NT2/D1 (cell line): ENCODE data around the gene CDH4.

ENCODE experiments used
- DNase-seq: peaks from one replicate; pipeline ENCODE4 v3.0.0-alpha.2; 2011; ENCODE audit warnings: low read depth, low spot score
- H3K27me3 ChIP-seq: 2 replicates; pipeline ENCODE4 v1.6.0; 2011; ENCODE audit warnings: mild to moderate bottlenecking; ENCODE audit not compliant: insufficient read length, insufficient read depth
- H3K36me3 ChIP-seq: 2 replicates; pipeline ENCODE4 v1.6.1; 2011; ENCODE audit warnings: mild to moderate bottlenecking, low read length, mixed read lengths; ENCODE audit not compliant: insufficient read depth, insufficient read length
- H3K4me1 ChIP-seq: 2 replicates; pipeline ENCODE4 v1.5.1; 2011; ENCODE audit not compliant: insufficient read depth, insufficient read length
- H3K4me3 ChIP-seq: 2 replicates; pipeline ENCODE4 v1.5.1; 2011; ENCODE audit warnings: low read depth; ENCODE audit not compliant: insufficient read length
- H3K9ac ChIP-seq: 2 replicates; pipeline ENCODE4 v1.6.0; 2011; ENCODE audit warnings: low read depth; ENCODE audit not compliant: insufficient read length
- H3K9me3 ChIP-seq: 2 replicates; pipeline ENCODE4 v1.5.1; 2011; ENCODE audit warnings: mild to moderate bottlenecking, low read length; ENCODE audit not compliant: insufficient read depth
- SUZ12 ChIP-seq: IDR thresholded peaks from 2 replicates; pipeline ENCODE4 v1.6.1; 2011; ENCODE audit not compliant: insufficient read length, insufficient read depth; ENCODE audit errors: extremely low read depth
- YY1 ChIP-seq: IDR thresholded peaks from 2 replicates; pipeline ENCODE4 v1.6.1; 2011; ENCODE audit not compliant: insufficient read length, insufficient read depth
- ZNF274 ChIP-seq: IDR thresholded peaks from 2 replicates; pipeline ENCODE4 v1.6.1; 2011; ENCODE audit warnings: mild to moderate bottlenecking, low read depth, low read length

CDH4 gene

GRCh38 chr20:61285691-61286090 is 33.6 kb downstream of the CDH4 start:
- TF ChIP-seq ZNF274, result no peak
- no peak for TF ChIP-seq YY1
- TF ChIP-seq SUZ12, result no peak
- H3K36me3 ChIP-seq, result no peaks in the 10 kb centered on the region
- peaks cover 2% of the 10 kb centered on the region for H3K4me1 ChIP-seq
- H3K9ac ChIP-seq, result no peak overlapping the region
- H3K9me3 ChIP-seq, result peaks cover 8% of the 10 kb centered on the region; the same call in 1 of the 2 replicates
- DNase-seq, result no peak
- H3K4me3 ChIP-seq, result no peak overlapping the region
- peaks cover 33% of the 10 kb centered on the region for H3K27me3 ChIP-seq

- Histone ChIP-seq H3K36me3 (no peaks in the 10 kb centered on the region), H3K9ac (no peak overlapping the region), H3K4me3 (no peak overlapping the region), H3K27me3 (peaks cover 53% of the 10 kb centered on the region), H3K9me3 (peaks cover 8% of the 10 kb centered on the region; the same call in 1 of the 2 replicates), H3K4me1 (peaks cover 2% of the 10 kb centered on the region)
- DNase-seq, result no peak
- TF ChIP-seq YY1, result no peak
- TF ChIP-seq ZNF274, result no peak
- no peak for TF ChIP-seq SUZ12
Measured at GRCh38 chr20:61287583-61288275, 35.7 kb downstream of the CDH4 start.

GRCh38 chr20:61288331-61288784 is 36.3 kb downstream of the CDH4 start:
- no peak for DNase-seq
- TF ChIP-seq YY1, result no peak
- no peak for TF ChIP-seq SUZ12
- TF ChIP-seq ZNF274, result no peak

DNA sequence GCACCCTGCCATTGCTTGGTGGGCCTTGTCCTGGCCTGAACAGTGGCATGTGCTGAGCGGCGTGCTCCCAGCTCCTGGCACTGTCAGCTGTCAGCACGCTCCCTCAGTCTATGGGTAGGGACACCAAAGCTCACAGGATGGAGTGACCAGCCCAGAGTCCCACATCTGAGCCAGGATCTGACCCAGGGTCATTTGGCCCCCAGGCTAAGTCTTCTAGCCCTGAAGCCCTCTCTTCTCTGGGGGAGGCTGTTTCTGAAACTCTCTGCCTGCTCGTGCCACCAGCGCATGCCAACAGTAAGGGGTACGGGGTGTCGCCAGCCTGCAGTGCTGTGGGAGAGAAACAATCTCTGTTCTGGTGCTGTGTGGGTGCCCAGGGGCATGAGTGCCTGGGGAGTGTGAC is 37.1 kb downstream of the CDH4 start:
- peaks cover 4% of the 10 kb centered on the region for H3K4me1 ChIP-seq
- no peak overlapping the region for H3K9ac ChIP-seq
- DNase-seq, result no peak
- H3K9me3 ChIP-seq, result peaks cover 4% of the 10 kb centered on the region; the same call in 1 of the 2 replicates
- H3K27me3 ChIP-seq, result peaks cover 59% of the 10 kb centered on the region
- TF ChIP-seq SUZ12 (no peak), YY1 (no peak), ZNF274 (no peak)
- no peak overlapping the region for H3K4me3 ChIP-seq
- no peaks in the 10 kb centered on the region for H3K36me3 ChIP-seq

More at GRCh38 chr20:61288331-61288784, 36.3 kb downstream of the CDH4 start:
- H3K9me3 ChIP-seq, result peaks cover 5% of the 10 kb centered on the region; the same call in 1 of the 2 replicates
- H3K4me3 ChIP-seq, result no peak overlapping the region
- H3K9ac ChIP-seq, result no peak overlapping the region
- H3K36me3 ChIP-seq, result no peaks in the 10 kb centered on the region
- H3K4me1 ChIP-seq, result peaks cover 2% of the 10 kb centered on the region
- peaks cover 59% of the 10 kb centered on the region for H3K27me3 ChIP-seq

GRCh38 chr20:61290721-61291120 is 38.7 kb downstream of the CDH4 start:
- TF ChIP-seq ZNF274 (no peak), YY1 (no peak), SUZ12 (no peak)
- Histone ChIP-seq H3K9ac (no peak overlapping the region), H3K4me3 (no peak overlapping the region), H3K9me3 (peaks cover 4% of the 10 kb centered on the region; the same call in 1 of the 2 replicates), H3K27me3 (peaks cover 62% of the 10 kb centered on the region), H3K36me3 (no peaks in the 10 kb centered on the region), H3K4me1 (peaks cover 4% of the 10 kb centered on the region)
- no peak for DNase-seq

GRCh38 chr20:61291166-61291829 is 39.2 kb downstream of the CDH4 start:
- Histone ChIP-seq H3K27me3 (peaks cover 61% of the 10 kb centered on the region), H3K4me1 (peaks cover 9% of the 10 kb centered on the region), H3K9me3 (peaks cover 4% of the 10 kb centered on the region; the same call in 1 of the 2 replicates), H3K4me3 (no peak overlapping the region), H3K9ac (no peak overlapping the region), H3K36me3 (no peaks in the 10 kb centered on the region)
- TF ChIP-seq ZNF274 (no peak), SUZ12 (no peak), YY1 (no peak)
- DNase-seq, result no peak

GRCh38 chr20:61292391-61292790 is 40.3 kb downstream of the CDH4 start:
- H3K27me3 ChIP-seq, result peaks cover 56% of the 10 kb centered on the region
- H3K9me3 ChIP-seq, result peaks cover 4% of the 10 kb centered on the region; the same call in 1 of the 2 replicates
- TF ChIP-seq YY1 (no peak), SUZ12 (no peak), ZNF274 (no peak)
- no peak for DNase-seq
- peaks cover 8% of the 10 kb centered on the region for H3K4me1 ChIP-seq
- no peak overlapping the region for H3K4me3 ChIP-seq
- no peaks in the 10 kb centered on the region for H3K36me3 ChIP-seq
- H3K9ac ChIP-seq, result no peak overlapping the region
